BLaER1 treated with 17β-estradiol and CSF1 and Interleukin-3, amounts not matched to agents 10 nM and 100 nM (cell line): ENCODE results near the gene CCDC186.
"Not testable (repeated sequence)": the region's sequence is repeated elsewhere in the genome, so short reads cannot be mapped to it uniquely, and the experiment has no call there.

Source experiments
- H3K27ac ChIP-seq, 11 experiments: shearing (Covaris generic); formaldehyde crosslinking; 2 replicates each; pipeline ENCODE4 v1.8.1; 2022
- H3K27me3 ChIP-seq, 11 experiments: shearing (Covaris generic); formaldehyde crosslinking; 2 replicates each; pipeline ENCODE4 v1.8.1; 2022
- H3K36me3 ChIP-seq, 11 experiments: shearing (Covaris generic); formaldehyde crosslinking; 2 replicates each; pipeline ENCODE4 v1.8.1; 2022
- H3K4me1 ChIP-seq, 10 experiments: shearing (Covaris generic); formaldehyde crosslinking; 2 replicates each; pipeline ENCODE4 v1.8.1; 2022
- H3K4me2 ChIP-seq, 11 experiments: shearing (Covaris generic); formaldehyde crosslinking; 2 replicates each; pipeline ENCODE4 v1.8.1; 2022
- H3K4me3 ChIP-seq, 10 experiments: shearing (Covaris generic); formaldehyde crosslinking; 2 replicates each; pipeline ENCODE4 v1.8.1; 2022
- H3K9ac ChIP-seq, 11 experiments: shearing (Covaris generic); formaldehyde crosslinking; 2 replicates each; pipeline ENCODE4 v1.8.1; 2022
- H3K9me3 ChIP-seq, 11 experiments: shearing (Covaris generic); formaldehyde crosslinking; replicated peaks in 1 of 11; 2 replicates each; pipeline ENCODE4 v1.8.1; 2022
- H4K20me1 ChIP-seq, 11 experiments: shearing (Covaris generic); formaldehyde crosslinking; 2 replicates each; pipeline ENCODE4 v1.8.1; 2022
- Cebpa-rat ChIP-seq, 11 experiments: shearing (Covaris generic); IDR thresholded peaks; 2 replicates each; pipeline ENCODE4 v1.8.1; 2022

The CCDC186 gene

GRCh38 chr10:114167985-114168384 lies 6.0 kb downstream of the CCDC186 start:
- Histone ChIP-seq H3K4me1 (peaks cover 8 to 16% (median 11%) of the 10 kb centered on the region in 10 experiments), H3K36me3 (peaks cover 16 to 57% (median 37%) of the 10 kb centered on the region in 11 experiments), H3K27ac (no peak overlapping the region), H3K4me3 (no peak overlapping the region), H4K20me1 (peaks cover 0 to 20% (median 0%) of the 10 kb centered on the region in 11 experiments; a peak in 4 of 22 replicates), H3K9ac (no peak overlapping the region), H3K27me3 (no peaks in the 10 kb centered on the region), H3K9me3 (peaks cover 19 to 38% (median 29%) of the 10 kb centered on the region in 11 experiments), H3K4me2 (no peak overlapping the region)
- no peak for TF ChIP-seq Cebpa-rat (IDR thresholded peaks at IDR 0.05)

GRCh38 chr10:114166494-114166893 lies 7.5 kb downstream of the CCDC186 start:
- no peak overlapping the region for H3K27ac ChIP-seq
- no peak overlapping the region for H3K4me3 ChIP-seq
- H4K20me1 ChIP-seq: peaks cover 0 to 20% (median 0%) of the 10 kb centered on the region in 11 experiments; a peak in 4 of 22 replicates
- no peak for TF ChIP-seq Cebpa-rat (IDR thresholded peaks at IDR 0.05)
- peaks cover 0 to 7% (median 0%) of the 10 kb centered on the region in 10 experiments; a peak in 2 of 20 replicates for H3K4me1 ChIP-seq
- H3K4me2 ChIP-seq: no peak overlapping the region
- H3K27me3 ChIP-seq: no peaks in the 10 kb centered on the region
- H3K9ac ChIP-seq: no peak overlapping the region
- peaks cover 19 to 72% (median 40%) of the 10 kb centered on the region in 11 experiments for H3K36me3 ChIP-seq
- peaks cover 19 to 38% (median 29%) of the 10 kb centered on the region in 11 experiments for H3K9me3 ChIP-seq

- H3K27ac ChIP-seq: no peak overlapping the region
- TF ChIP-seq Cebpa-rat (IDR thresholded peaks at IDR 0.05): no peak
- no peak overlapping the region for H3K4me2 ChIP-seq
These were observed 8.0 kb downstream of the CCDC186 start for GRCh38 chr10:114166043-114166442.

GRCh38 chr10:114163062-114163461 lies 10.9 kb downstream of the CCDC186 start:
- peaks cover 0 to 7% (median 0%) of the 10 kb centered on the region in 10 experiments; a peak in 1 of 20 replicates for H3K4me1 ChIP-seq
- H4K20me1 ChIP-seq: peaks cover 0 to 26% (median 0%) of the 10 kb centered on the region in 11 experiments; a peak in 4 of 22 replicates

More at GRCh38 chr10:114166043-114166442, 8.0 kb downstream of the CCDC186 start:
- Histone ChIP-seq H3K4me3 (no peak overlapping the region), H3K4me1 (peaks cover 0 to 7% (median 0%) of the 10 kb centered on the region in 10 experiments; a peak in 1 of 20 replicates), H3K27me3 (no peaks in the 10 kb centered on the region), H3K9ac (no peak overlapping the region), H3K9me3 (peaks cover 19 to 38% (median 29%) of the 10 kb centered on the region in 11 experiments), H3K36me3 (peaks cover 19 to 77% (median 44%) of the 10 kb centered on the region in 11 experiments), H4K20me1 (peaks cover 0 to 20% (median 0%) of the 10 kb centered on the region in 11 experiments; a peak in 4 of 22 replicates)

GRCh38 chr10:114157912-114158311 lies 16.1 kb downstream of the CCDC186 start:
- no peak overlapping the region for H3K4me3 ChIP-seq
- peaks cover 0 to 6% (median 0%) of the 10 kb centered on the region in 11 experiments; a peak in 2 of 22 replicates for H4K20me1 ChIP-seq
- H3K9ac ChIP-seq: no peak overlapping the region
- H3K4me2 ChIP-seq: no peak overlapping the region
- peaks cover 0 to under 1% (median 0%) of the 10 kb centered on the region in 10 experiments; a peak in 1 of 20 replicates for H3K4me1 ChIP-seq
- no peak overlapping the region for H3K27ac ChIP-seq
- peaks cover 0 to 4% (median 0%) of the 10 kb centered on the region in 11 experiments; a peak in 1 of 22 replicates for H3K9me3 ChIP-seq
- no peaks in the 10 kb centered on the region for H3K27me3 ChIP-seq
- H3K36me3 ChIP-seq: peaks cover 26 to 87% (median 49%) of the 10 kb centered on the region in 11 experiments
- TF ChIP-seq Cebpa-rat (IDR thresholded peaks at IDR 0.05): no peak

More at GRCh38 chr10:114163062-114163461, 10.9 kb downstream of the CCDC186 start:
- Histone ChIP-seq H3K9me3 (peaks cover under 1 to 13% (median 9%) of the 10 kb centered on the region in 11 experiments; a peak in 19 of 22 replicates), H3K36me3 (peaks cover 11 to 74% (median 30%) of the 10 kb centered on the region in 11 experiments; a peak in 19 of 22 replicates), H3K27ac (no peak overlapping the region), H3K4me3 (no peak overlapping the region), H3K4me2 (no peak overlapping the region), H3K9ac (no peak overlapping the region), H3K27me3 (no peaks in the 10 kb centered on the region)
- TF ChIP-seq Cebpa-rat (IDR thresholded peaks at IDR 0.05): no peak

- H3K27ac ChIP-seq: no peak overlapping the region
- no peaks in the 10 kb centered on the region for H3K4me1 ChIP-seq
- no peak for TF ChIP-seq Cebpa-rat (IDR thresholded peaks at IDR 0.05)
- peaks cover 49 to 97% (median 73%) of the 10 kb centered on the region in 11 experiments for H3K36me3 ChIP-seq
- no peak overlapping the region for H3K4me3 ChIP-seq
- H3K9me3 ChIP-seq: peaks cover 0 to 7% (median 0%) of the 10 kb centered on the region in 11 experiments; a peak in 4 of 22 replicates
- H3K9ac ChIP-seq: no peak overlapping the region
- no peaks in the 10 kb centered on the region; a peak in 2 of 22 replicates for H4K20me1 ChIP-seq
- no peaks in the 10 kb centered on the region for H3K27me3 ChIP-seq
- H3K4me2 ChIP-seq: no peak overlapping the region
These were observed 22.1 kb downstream of the CCDC186 start for GRCh38 chr10:114151892-114152291.

- peaks cover 47 to 97% (median 74%) of the 10 kb centered on the region in 11 experiments for H3K36me3 ChIP-seq
- no peak for TF ChIP-seq Cebpa-rat (IDR thresholded peaks at IDR 0.05)
- H3K9me3 ChIP-seq: peaks cover 0 to 7% (median 0%) of the 10 kb centered on the region in 11 experiments; a peak in 4 of 22 replicates
- H3K4me3 ChIP-seq: no peak overlapping the region
- H3K27me3 ChIP-seq: no peaks in the 10 kb centered on the region
- H3K4me1 ChIP-seq: no peaks in the 10 kb centered on the region
- no peaks in the 10 kb centered on the region; a peak in 2 of 22 replicates for H4K20me1 ChIP-seq
- no peak overlapping the region for H3K27ac ChIP-seq
- no peak overlapping the region for H3K9ac ChIP-seq
- H3K4me2 ChIP-seq: no peak overlapping the region
These were observed 22.5 kb downstream of the CCDC186 start for GRCh38 chr10:114151486-114151885.

GRCh38 chr10:114149476-114149875 lies 24.5 kb downstream of the CCDC186 start:
- H3K36me3 ChIP-seq: peaks cover 44 to 94% (median 72%) of the 10 kb centered on the region in 11 experiments
- not testable (repeated sequence) for H3K4me2 ChIP-seq, H3K4me1 ChIP-seq, H3K4me3 ChIP-seq, H3K9me3 ChIP-seq, H3K9ac ChIP-seq, H4K20me1 ChIP-seq, H3K27ac ChIP-seq, H3K27me3 ChIP-seq

GRCh38 chr10:114143160-114143559 lies 30.8 kb downstream of the CCDC186 start:
- Histone ChIP-seq H3K36me3 (peaks cover 36 to 89% (median 58%) of the 10 kb centered on the region in 11 experiments), H3K4me3 (no peak overlapping the region)
- TF ChIP-seq Cebpa-rat (IDR thresholded peaks at IDR 0.05): no peak

More at GRCh38 chr10:114143160-114143559, 30.8 kb downstream of the CCDC186 start:
- Histone ChIP-seq H3K9ac (no peak overlapping the region), H3K4me1 (peaks cover 0 to 5% (median 0%) of the 10 kb centered on the region in 10 experiments; a peak in 2 of 20 replicates), H4K20me1 (no peaks in the 10 kb centered on the region; a peak in 1 of 22 replicates), H3K27ac (no peak overlapping the region), H3K4me2 (no peak overlapping the region), H3K9me3 (peaks cover 0 to 7% (median 0%) of the 10 kb centered on the region in 11 experiments; a peak in 3 of 22 replicates), H3K27me3 (no peaks in the 10 kb centered on the region)
